ENCODE data around the gene ACAD8.

DNA sequence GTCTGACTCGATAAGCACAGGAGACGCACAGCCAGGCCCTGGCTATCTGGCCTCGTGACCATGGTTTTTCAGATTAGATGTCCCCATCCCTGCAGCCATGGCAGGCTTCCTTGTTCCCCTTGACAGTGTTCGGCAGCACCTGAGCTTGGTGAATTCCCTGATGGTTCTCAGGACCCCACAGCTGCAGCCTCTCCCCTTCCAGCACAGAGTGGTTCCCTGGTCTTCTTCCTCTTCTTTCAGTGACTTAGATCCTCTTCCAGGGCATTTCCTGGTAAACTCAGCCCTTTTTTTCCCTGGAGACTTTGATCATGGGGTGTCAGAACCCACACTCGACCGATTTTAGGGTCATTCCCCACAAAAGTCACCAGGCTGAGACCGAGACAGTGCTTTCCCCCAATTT, 37.3 kb downstream of the ACAD8 start:
- TF ChIP-seq CTCF (IDR thresholded peaks at IDR 0.05) = no peak
- no peak for TF ChIP-seq POLR2A (IDR thresholded peaks at IDR 0.05)
